Superior temporal gyrus (tissue), 1 donor: ENCODE measurements around the gene COL4A6.

Experiments used
- DNase-seq: peaks from one replicate; pipeline ENCODE4 v3.0.0-alpha.2; 2016; ENCODE audit errors: extremely low spot score

COL4A6 gene

DNA sequence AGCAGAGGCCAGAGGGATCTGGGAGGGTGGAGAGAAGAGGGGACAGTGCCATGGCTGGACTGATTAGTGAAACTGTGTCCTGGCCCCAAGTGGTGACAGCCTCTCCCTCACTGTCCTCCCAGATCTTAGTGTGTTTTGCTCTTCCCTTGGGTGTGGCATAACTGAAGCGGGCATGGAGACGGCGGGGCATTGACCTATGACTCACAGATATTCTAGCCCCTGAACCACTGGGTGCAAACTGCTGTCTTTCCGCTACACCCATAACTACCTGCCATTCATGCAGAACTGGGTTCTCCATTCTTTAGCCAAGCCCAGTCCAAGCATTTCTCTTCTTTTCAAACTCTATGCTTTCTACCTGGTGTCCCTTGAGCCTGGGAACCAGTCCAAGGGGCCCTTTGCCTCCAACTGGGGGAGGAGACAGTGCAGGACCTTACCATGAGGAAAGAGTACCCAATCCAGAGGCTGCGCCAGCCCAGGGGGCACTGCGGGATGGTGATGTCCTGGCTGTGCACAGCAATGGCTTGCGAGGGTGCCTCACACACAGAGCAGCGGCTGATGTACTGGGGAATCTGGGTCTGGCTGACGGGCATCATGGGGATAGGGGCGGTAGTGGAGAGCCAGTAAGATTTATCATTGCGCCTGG lies 279.1 kb downstream of the COL4A6 start:
- DNase-seq, result no peak

DNA sequence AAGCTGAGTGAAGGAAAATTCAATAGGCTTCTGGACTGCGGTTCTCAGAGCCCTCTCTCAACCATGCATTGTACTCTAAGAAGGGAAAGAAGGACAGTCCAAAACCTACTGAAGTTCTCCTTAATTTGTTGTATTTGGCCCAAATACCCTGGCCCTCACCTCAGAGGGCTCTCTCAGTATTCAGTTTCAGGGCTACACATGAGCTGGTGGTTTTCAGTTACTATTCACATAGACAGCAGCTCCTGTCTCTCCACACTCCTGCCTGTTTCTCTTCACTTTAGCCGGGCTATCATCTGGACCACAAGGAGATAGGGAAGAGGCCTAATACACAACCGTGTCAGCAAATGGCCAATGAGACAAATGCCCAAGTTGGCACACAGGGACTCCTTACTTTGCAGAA lies 280.6 kb downstream of the COL4A6 start:
- DNase-seq, result no peak

DNA sequence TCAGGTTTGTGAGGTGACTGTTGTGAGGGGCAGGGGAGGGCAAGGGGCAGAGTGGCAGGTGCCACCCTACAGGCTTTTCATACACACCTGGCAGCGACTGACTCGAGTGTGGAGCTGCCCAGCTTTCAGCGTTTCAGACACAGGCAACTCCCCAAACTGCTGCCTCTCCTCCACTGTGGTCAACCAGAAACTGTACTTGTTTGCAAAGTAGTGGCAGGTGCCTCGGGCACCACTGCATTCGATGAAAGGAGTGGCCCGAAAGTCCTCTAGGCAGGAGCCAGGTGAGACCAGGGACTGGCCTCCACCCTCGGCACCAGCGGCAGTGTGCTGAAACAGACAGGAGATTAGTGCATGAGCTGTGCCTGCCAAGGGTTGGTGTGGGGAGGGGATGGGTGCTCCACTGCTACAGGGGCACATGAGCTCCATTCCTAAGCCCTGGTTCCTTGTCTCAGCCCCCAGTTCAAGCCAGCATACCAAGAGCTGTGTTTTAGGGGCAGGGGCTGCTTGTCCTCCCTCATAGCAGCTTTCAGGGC lies 281.2 kb downstream of the COL4A6 start:
- no peak for DNase-seq

DNA sequence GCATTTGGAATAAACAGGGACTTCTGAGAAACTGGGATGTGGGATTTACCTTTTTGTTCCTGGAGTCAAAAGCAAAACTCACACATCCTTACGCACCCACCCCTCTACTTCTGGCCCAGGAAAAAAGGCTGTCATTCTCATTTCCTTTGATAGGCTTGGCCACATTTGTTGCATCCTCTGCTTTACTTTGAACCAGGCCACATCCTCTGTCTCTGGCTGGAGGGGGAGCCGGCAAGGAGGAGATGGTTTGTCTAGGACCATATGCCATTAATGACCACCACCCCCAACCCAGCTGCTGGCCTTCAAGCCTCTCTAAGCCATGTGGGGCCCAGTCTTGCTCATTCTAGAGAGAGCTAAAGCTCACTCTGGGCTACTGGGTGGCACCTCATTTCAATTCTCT lies 282.1 kb downstream of the COL4A6 start:
- no peak for DNase-seq

DNA sequence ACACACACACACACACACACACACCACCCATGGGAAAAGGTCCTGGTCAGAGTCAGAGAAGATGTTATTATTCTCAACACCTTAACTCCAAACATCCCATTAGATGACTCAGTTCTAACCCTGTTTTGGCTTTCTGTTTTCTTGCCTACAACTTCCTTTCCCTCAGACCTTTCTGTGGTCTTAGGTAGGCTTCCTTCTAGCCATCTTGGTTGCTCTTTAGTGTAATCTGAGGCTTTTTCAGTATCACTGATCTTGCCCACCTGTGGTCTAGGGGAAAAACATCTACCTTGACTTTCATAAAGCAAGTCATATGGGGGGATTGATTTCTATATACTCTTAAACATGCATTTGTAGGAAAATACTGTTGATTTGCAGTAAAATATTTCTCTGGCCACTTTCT lies 289.7 kb downstream of the COL4A6 start:
- DNase-seq, result no peak

DNA sequence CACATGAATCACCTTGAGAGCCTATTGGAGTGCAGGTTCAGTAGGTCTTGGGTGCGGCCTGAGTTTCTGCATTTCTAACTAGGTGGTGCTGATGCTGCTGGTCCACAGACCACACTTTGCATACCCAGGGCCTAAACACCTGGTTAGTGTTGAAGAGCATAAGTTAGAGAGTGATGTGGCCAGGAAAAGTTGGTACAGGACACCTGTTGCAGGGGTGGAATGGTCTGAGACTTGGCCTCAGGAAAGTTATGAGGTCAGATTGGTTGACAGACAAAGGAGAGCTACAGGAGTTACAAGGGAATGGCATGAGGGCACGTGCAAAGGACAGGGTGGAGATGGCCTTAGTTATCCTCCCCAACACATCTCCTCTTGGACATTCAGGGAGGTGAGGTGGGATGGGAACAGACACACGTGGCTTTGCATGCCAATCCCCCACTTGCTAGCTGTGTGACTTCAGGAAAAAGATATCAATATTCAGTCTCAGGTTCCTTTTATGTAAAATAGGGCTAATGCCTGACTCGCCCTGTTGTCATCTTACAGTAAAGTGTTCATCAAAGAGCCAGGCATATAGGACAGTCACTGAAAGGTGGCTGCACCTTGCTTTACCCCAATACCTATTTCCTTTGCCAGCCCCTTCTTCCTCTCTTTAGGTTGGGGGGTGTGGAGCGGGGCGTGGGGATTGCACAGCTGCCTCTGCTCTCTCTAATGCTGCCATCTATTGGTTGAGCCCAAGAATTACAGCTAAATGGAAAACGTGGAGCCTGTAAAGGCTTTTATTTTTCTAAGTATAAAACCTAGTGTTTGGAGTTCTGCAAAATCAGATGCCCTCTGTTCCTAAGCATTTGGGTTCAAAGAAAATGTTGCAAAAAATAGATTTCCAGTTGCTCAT lies 299.2 kb downstream of the COL4A6 start:
- DNase-seq, result no peak

DNA sequence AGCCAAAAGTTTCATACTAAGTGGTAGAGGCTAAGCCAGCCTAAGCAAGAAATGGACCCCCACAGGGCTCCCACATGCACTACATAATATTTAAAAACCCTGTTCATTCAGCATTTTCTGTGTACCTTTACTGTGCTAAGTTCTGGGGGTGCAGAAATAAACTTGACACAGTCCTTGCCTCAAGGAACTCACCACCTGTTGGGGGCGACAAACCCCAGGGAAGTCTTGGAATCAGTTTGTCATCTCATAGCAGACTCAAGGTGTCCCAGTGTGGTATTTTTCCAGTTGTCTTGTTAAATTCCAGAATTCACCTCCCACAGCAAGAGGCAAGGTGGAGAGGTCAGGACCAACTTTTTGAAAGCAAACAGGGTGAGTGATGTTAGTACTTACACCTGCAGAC lies 303.5 kb downstream of the COL4A6 start:
- DNase-seq, result no peak

DNA sequence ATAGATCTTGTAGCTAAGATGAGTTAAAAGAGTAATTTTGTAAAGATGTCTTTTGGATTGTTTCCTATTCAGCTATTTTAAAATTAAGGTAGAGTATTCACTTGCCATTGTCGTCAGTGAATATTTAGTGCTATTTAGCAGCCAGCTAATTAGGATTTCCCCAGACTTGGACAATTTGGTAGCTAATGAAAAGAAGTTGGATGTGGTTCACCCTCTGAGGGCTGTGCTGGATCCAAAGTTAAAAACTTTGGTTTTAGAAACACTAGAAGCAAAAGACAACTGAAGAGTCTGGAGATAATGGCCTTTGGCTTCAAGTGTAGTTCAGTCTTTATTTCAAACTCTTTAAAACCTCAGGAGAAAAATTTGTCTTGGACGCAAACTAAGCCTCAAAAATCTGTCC lies 305.3 kb downstream of the COL4A6 start:
- no peak for DNase-seq

DNA sequence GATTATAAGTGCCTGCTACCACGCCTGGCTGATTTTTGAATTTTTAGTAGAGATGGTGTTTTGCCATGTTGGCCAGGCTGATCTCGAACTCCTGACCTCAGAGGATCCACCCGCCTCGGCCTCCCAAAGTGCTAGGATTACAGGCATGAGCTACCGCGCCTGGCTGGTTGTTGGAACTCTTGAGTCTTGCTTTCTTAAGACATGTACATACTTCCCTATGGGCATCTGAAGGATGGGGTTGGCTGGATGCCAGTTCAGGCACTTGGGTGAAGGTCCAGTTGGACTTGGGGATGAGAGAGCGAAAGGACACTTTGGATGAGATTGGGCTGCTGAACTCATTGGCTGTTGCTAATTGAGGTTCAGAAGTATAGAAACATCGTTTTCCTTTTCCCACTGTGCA lies 306.2 kb downstream of the COL4A6 start:
- DNase-seq, result no peak

DNA sequence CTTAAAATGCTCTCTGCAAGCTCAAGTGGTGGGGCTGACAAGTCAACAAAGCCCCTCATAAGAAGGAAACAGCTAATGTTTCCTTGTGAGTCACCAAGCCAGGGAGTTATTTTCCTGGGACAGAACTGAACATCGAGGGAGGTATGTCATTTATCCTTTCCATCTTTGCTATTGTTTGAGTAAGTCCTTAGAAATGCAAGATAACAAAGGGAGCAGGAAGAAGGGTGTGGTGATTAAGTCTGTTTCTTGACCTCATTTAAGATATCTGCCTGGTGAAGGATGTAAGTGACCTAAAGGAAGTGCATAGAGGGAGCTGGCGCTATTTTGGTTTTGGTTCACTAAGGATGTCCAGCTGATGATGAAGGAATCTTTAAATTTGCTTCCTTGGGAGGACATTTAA lies 306.8 kb downstream of the COL4A6 start:
- DNase-seq, result no peak

DNA sequence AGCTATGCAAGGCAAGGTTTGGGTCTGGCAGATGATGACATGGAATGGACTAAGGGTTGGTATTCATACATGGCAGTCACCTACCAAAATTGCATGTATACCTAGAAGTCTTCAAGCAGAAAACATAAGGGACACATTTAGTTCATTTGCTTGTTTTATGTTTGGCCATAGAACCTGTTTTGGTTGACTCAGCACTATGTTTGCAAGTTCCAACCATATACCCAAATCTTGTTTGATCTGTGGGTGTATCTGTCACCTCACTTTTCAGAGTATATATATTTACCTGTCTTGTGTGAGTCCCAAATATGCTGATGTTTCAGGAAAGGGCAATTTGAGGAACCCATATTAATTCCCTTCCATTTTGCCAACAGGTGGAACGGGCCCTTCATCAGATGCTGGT lies 307.3 kb downstream of the COL4A6 start:
- no peak for DNase-seq

DNA sequence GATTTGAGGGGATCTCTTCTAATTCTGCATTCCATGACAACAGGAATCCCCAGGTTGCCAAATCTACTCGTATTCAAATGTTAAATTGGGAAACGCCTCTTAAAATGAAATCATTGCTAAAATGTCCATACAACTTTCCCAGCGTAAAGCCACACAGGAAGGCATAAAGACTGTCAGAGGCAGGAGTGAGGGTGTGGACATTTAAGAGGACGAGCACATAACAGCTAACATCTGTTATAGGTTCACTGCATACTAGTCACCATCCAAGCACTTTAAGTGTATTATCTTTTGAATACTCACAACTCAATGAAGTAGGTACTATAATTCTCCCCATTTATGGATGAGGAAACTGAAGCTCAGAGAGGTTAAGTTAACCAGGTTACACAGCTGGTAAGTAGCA lies 311.1 kb downstream of the COL4A6 start:
- no peak for DNase-seq

DNA sequence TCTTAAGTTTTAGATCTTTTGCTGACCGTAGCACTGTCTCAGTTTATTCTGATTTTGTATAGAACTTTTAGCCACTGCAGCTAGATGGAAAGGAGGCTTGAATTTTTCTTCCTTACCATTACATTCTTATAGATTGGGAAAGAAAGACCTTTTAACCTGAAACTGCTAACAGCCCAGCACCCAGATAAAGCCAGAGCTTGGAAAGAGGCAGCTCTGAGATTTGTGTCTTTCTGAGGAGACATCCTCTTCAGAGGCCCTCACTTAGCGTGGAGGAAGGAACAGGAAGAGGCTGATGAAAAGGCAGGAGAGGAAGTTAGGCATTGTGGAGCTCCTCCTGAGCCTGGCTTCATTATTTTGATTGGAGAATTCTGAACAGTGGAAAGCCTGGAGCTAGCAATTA lies 311.6 kb downstream of the COL4A6 start:
- no peak for DNase-seq

DNA sequence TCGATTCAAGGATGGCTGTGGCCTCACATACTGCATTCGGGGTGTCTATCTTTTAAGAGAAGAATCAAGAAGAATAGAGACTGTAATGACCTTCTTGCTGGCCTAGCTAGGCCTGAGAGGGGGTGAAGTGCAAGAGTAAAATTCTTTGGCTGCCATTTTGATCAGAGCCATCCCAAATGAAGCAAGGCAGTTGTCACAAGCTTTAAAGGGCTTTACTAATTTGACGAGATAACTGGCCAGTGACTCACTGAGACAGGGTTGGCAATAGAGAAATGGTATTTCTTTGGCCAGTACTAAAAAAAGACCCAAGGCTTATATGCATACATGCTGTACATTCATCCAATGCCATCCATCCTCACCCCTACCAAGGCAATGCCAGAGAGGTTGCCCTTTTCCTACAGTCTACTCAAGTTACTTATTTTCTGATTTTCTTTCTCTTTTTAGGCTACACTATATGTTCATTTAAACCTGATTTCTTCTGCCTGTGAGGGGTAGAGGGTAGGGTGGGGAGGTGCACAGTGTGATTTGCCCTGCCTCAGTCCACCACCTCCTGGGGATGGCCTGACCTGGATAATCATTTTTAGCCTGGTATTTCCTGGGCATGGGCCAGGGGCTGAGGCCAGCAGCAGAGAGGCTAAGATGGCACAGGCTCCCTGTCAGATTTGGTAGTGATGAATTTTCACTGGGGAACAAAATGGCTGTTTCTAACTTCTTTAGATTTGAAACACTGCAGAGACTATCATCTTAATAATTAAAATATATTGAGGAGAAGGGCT lies 314.4 kb downstream of the COL4A6 start:
- DNase-seq, result no peak

DNA sequence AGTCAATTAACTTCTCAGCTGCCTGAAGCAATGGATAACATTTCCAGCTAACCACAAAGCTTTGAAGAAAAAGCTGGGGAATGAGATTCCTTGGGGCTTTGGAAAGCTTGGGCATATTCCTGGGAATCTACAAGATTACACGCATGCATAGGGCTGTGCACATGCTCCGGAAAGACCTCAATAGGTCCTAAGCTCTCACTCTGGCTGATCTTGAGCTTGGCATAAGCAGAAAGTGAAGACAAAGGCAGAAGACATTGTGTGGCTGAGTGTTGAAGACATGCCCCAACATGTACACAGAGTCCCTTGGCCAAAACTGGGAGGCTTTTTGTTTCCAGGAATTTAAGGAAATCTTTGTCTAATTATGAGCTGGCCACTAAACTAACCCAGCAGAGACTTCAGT lies 315.5 kb downstream of the COL4A6 start:
- DNase-seq, result no peak

DNA sequence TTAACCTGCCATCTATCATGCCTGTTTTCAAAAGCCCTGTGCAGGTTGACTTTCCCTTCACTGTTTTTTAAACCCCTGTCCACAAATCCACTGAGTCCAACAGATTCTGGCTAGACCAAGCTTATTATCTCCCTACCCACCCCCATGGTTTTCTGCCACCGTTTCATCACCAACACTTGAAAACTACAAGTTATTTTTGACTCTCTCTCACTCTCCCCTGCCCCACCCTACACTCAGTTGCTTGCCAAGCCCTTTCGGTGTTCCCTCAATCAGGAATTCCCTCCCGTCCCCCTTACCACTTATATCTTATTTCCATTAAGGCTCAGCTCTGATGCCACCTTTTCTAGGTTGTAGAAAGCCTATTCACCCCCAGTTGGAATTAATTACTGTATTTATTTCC lies 316.9 kb downstream of the COL4A6 start:
- DNase-seq, result no peak

DNA sequence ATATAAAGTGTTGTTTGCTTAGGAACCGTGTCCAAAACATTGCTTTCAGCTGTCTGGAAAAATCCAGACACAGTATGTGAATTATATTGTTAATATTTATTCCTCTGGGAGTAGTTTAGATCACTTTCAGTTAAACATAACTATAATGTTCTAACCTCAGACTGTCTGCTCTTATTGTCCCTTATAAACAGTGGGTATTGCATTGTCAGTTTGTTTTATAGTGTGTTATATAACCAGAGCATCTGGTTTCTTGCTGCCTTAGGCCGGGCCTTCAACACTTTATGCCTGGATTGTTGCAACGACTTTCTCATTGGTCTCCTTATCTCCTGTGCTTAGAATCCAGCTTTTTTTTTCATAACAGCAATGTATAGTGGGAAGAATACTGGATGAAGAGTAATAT lies 320.2 kb downstream of the COL4A6 start:
- DNase-seq, result no peak

DNA sequence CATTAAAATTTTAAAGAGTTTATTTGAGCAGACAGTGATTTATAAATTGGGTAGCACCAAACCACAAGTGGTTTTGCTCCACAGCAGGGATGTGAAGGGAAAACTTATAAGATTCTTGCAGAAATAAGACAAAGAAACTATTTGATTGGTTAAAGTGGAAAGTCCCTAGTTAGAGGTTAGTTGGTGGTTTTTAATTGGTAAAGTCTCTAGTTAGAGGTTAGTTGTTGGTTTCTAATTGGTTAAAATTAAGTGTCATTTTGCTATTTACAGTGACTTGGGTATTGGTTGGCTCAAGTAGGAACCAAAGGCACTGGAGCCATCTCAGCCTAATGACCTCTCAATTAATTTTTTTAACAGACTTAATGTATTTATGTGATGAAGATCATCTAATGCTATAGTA lies 323.7 kb downstream of the COL4A6 start:
- no peak for DNase-seq
